ENCODE results near the gene FBXL20. TPM values are rescaled to one million over a fixed set of nuclear protein-coding genes. Genes with fewer than 3 reads are reported as not detected.
A peak's percentile ranks its signal among the peaks of the same experiment; 100 is the strongest.
"Not testable (repeated sequence)": the region's sequence is repeated elsewhere in the genome, so short reads cannot be mapped to it uniquely, and the experiment has no call there.

Gene FBXL20
- total RNA-seq, 1 donor from 2014 or later, result 13.8 TPM

DNA sequence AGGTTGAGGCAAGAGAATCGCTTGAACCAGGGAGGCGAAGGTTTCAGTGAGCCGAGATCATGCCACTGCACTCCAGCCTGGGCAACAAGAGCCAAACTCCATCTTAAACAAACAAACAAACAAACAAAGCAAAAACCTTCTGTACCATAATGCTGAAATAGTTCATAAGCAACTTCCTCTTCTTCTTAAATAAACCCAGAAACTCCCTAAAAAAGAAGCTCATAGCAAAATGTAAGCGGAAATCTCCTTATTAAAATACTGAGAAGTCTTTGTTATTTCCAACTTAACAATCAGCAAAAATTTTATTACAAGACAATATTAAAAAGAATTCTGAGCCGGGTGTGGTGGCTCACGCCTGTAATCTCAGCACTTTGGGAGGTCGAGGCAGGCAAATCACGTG, 82.8 kb downstream of the FBXL20 start:
- Mint-ChIP-seq H3K4me1 (no peaks in the 10 kb centered on the region), H3K4me3 (no peak overlapping the region), H3K36me3 (ENCODE audit: low read depth) (no peaks in the 10 kb centered on the region), H3K9me3 (no peaks in the 10 kb centered on the region), H3K27ac (ENCODE audit: unreplicated experiment) (no peak overlapping the region), H3K27me3 (ENCODE audit: low read depth) (no peaks in the 10 kb centered on the region)
- DNase-seq (ENCODE audit: low read depth, low spot score), result no peak
- TF ChIP-seq CTCF (conservative IDR thresholded peaks at IDR 0.05), result no peak

DNA sequence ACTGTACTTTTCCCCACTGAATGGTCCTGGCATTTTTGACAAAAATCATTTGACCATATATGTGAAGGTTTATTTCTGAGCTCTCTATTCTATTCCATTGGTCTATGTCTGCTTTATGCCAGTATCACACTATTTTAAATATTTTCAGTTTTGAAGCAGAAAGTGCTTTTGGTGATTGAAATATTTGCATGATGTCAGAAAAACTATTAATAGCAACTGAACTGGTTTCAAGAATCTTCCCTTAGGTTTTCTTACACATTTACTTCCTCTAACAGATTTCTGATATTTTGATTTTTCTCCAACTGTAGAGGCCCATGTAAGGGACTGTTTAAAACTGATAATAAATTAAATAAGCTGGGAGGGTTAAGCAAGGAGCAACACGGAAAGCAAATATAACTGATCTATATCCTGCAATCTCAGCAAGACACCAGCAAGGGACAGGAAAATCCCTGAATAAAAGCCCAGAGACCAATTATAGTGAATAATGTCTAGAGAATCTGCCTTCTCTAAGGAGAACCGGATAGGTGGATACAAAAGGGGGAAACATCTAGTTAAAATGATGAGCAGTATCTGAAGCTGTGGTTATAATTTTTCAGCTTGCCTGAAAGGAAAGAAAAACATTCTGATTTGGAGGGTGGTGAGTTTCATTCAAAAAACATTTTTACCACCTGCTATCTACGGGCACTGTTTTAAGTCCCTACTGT, 94.8 kb downstream of the FBXL20 start:
- Mint-ChIP-seq H3K4me1 (peaks cover 7% of the 10 kb centered on the region), H3K27me3 (ENCODE audit: low read depth) (no peaks in the 10 kb centered on the region), H3K27ac (ENCODE audit: unreplicated experiment) (no peak overlapping the region), H3K36me3 (ENCODE audit: low read depth) (no peaks in the 10 kb centered on the region), H3K4me3 (no peak overlapping the region), H3K9me3 (no peaks in the 10 kb centered on the region)
- no peak for DNase-seq (ENCODE audit: low read depth, low spot score)
- no peak for TF ChIP-seq CTCF (conservative IDR thresholded peaks at IDR 0.05)

- TF ChIP-seq CTCF (conservative IDR thresholded peaks at IDR 0.05), result no peak
- H3K9me3 Mint-ChIP-seq, result no peaks in the 10 kb centered on the region
Measured at GRCh38 chr17:39305978-39306377, 95.4 kb downstream of the FBXL20 start.

DNA sequence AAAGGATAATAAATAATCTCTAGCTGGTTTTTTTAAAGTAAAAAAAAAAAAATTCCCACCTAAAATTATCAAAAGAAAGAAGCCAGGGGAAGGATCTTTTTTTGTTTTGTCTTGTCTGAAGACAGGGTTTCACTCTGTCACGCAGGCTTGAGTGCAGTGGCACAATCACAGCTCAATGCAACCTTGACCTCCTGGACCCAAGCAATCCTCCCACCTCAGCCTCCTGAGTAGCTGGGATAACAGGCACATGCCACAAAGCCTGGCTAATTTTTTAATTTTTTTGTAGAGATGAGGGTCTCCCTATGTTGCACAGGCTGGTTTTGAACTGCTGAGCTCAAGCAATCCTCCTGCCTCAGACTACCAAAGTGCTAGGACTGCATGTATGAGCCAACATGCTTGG, 97.2 kb downstream of the FBXL20 start:
- Mint-ChIP-seq H3K9me3 (no peaks in the 10 kb centered on the region), H3K4me3 (no peak overlapping the region), H3K36me3 (ENCODE audit: low read depth) (no peaks in the 10 kb centered on the region), H3K27me3 (ENCODE audit: low read depth) (no peaks in the 10 kb centered on the region), H3K27ac (ENCODE audit: unreplicated experiment) (no peak overlapping the region), H3K4me1 (peaks cover 7% of the 10 kb centered on the region)
- TF ChIP-seq CTCF (conservative IDR thresholded peaks at IDR 0.05), result no peak
- no peak for DNase-seq (ENCODE audit: low read depth, low spot score)

More at GRCh38 chr17:39305978-39306377, 95.4 kb downstream of the FBXL20 start:
- H3K4me3 Mint-ChIP-seq, result no peak overlapping the region
- H3K36me3 Mint-ChIP-seq (ENCODE audit: low read depth), result no peaks in the 10 kb centered on the region
- no peaks in the 10 kb centered on the region for H3K27me3 Mint-ChIP-seq (ENCODE audit: low read depth)
- no peak for DNase-seq (ENCODE audit: low read depth, low spot score)
- peak overlapping the region; percentile 35 for H3K27ac Mint-ChIP-seq (ENCODE audit: unreplicated experiment)
- H3K4me1 Mint-ChIP-seq, result peaks cover 7% of the 10 kb centered on the region

DNA sequence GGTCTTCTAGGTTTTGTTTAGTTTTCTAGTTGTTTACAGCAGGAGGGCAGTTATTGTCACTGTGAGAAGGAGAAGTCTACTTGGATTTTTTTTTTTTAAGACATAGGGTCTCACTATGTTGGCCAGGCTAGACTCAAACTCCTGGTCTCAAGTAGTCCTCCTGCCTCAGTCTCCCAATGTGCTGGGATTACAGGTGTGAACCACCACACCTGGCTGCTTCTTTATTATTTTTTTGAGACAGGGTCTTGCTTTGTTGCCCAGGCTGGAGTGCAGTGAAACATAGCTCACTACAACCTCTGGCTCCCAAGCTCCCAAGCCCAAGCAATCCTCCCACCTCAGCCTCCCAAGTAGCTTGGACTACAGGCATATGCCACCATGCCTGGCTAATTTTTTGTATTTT, 107.4 kb downstream of the FBXL20 start:
- Mint-ChIP-seq H3K36me3 (ENCODE audit: low read depth) (peaks cover 3% of the 10 kb centered on the region), H3K27me3 (ENCODE audit: low read depth) (no peaks in the 10 kb centered on the region), H3K27ac (ENCODE audit: unreplicated experiment) (no peak overlapping the region), H3K9me3 (no peaks in the 10 kb centered on the region), H3K4me3 (no peak overlapping the region), H3K4me1 (no peaks in the 10 kb centered on the region)
- no peak for DNase-seq (ENCODE audit: low read depth, low spot score)
- no peak for TF ChIP-seq CTCF (conservative IDR thresholded peaks at IDR 0.05)

GRCh38 chr17:39292546-39292945, 108.9 kb downstream of the FBXL20 start:
- not testable (repeated sequence) for DNase-seq (ENCODE audit: low read depth, low spot score); H3K36me3 Mint-ChIP-seq (ENCODE audit: low read depth); H3K27me3 Mint-ChIP-seq (ENCODE audit: low read depth)

DNA sequence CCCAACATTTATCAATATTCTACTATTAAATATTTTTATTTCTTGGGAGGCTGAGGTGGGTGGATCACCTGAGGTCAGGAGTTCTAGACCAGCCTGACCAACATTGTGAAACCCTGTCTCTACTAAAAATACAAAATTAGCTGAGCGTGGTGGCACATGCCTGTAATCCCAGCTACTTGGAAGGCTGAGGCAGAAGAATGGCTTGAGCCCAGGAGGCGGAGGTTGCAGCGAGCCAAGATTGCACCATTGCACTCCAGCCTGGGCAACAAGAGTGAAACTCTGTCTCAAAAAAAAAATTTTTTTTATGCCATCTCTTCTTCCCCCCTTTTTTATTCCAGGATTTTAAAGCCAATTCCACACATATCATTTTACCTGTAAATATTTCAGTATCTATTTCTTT, 114.9 kb downstream of the FBXL20 start:
- H3K4me3 Mint-ChIP-seq; H3K27me3 Mint-ChIP-seq (ENCODE audit: low read depth); H3K9me3 Mint-ChIP-seq; H3K36me3 Mint-ChIP-seq (ENCODE audit: low read depth); DNase-seq (ENCODE audit: low read depth, low spot score); H3K4me1 Mint-ChIP-seq; H3K27ac Mint-ChIP-seq (ENCODE audit: unreplicated experiment): not testable (repeated sequence)

More at GRCh38 chr17:39292546-39292945, 108.9 kb downstream of the FBXL20 start:
- H3K4me3 Mint-ChIP-seq; H3K9me3 Mint-ChIP-seq; H3K27ac Mint-ChIP-seq (ENCODE audit: unreplicated experiment); H3K4me1 Mint-ChIP-seq: not testable (repeated sequence)

All from neural crest cell (in vitro differentiated cells).